GM23338 (cell line): ENCODE data around the gene RUNX1. TPM values are rescaled to one million over a fixed set of nuclear protein-coding genes. Genes with fewer than 3 reads are reported as not detected.

Experiments
- CREB1 ChIP-seq: fragments of 250-450 bp; sonication (Bioruptor Pico); IDR thresholded peaks from 2 replicates; pipeline ENCODE4 v1.5.0; 2020; ENCODE audit warnings: low read depth, mild to moderate bottlenecking, moderate library complexity
- EZH2phosphoT487 ChIP-seq: fragments of 200-600 bp; sonication (generic); IDR thresholded peaks from one replicate; pipeline ENCODE4 v1.8.1; 2018; ENCODE audit warnings: antibody characterized with exemption; ENCODE audit not compliant: unreplicated experiment
- JUNB ChIP-seq: IDR thresholded peaks from one replicate; pipeline ENCODE4 v1.6.1; 2016; ENCODE audit warnings: antibody characterized with exemption; ENCODE audit not compliant: unreplicated experiment
- NANOG ChIP-seq: IDR thresholded peaks from 2 replicates; pipeline ENCODE4 v1.6.1; 2016; ENCODE audit warnings: antibody characterized with exemption, borderline replicate concordance
- POLR2AphosphoS5 ChIP-seq: IDR thresholded peaks from 2 replicates; pipeline ENCODE4 v1.6.1; 2016; ENCODE audit warnings: antibody characterized with exemption, low read depth
- ZNF114 ChIP-seq: fragments of 250-450 bp; sonication (Bioruptor Pico); IDR thresholded peaks from 2 replicates; pipeline ENCODE4 v1.5.0; 2020; ENCODE audit warnings: mild to moderate bottlenecking, moderate library complexity
- polyA plus RNA-seq: library from polyadenylated mRNA; unstranded; fragments of >200 nt; fragmentation: Nextera tagmentation; extraction: Ambion mirVana; gene quantifications from 2 replicates; pipeline ENCODE4 v1.2.1, GENCODE V29; 2016
- total RNA-seq: library from RNA; depleted of rRNA; stranded (reverse); fragments of >200 nt; shearing (Covaris generic); gene quantifications from 2 replicates; pipeline ENCODE4 v1.2.3, GENCODE V29; 2014
- TF ChIP-seq, protein P1 (sequence below): fragments of 250-450 bp; sonication (Bioruptor Pico); IDR thresholded peaks from 2 replicates; pipeline ENCODE4 v1.5.0; 2020; ENCODE audit warnings: mild to moderate bottlenecking, moderate library complexity
- TF ChIP-seq, protein P2 (sequence below): IDR thresholded peaks from one replicate; pipeline ENCODE4 v1.6.1; 2018; ENCODE audit warnings: antibody characterized with exemption; ENCODE audit not compliant: unreplicated experiment

The RUNX1 gene
- total and polyA plus RNA-seq, 2 experiments from 2014 or later = 0.29 to 1.1 TPM

DNA sequence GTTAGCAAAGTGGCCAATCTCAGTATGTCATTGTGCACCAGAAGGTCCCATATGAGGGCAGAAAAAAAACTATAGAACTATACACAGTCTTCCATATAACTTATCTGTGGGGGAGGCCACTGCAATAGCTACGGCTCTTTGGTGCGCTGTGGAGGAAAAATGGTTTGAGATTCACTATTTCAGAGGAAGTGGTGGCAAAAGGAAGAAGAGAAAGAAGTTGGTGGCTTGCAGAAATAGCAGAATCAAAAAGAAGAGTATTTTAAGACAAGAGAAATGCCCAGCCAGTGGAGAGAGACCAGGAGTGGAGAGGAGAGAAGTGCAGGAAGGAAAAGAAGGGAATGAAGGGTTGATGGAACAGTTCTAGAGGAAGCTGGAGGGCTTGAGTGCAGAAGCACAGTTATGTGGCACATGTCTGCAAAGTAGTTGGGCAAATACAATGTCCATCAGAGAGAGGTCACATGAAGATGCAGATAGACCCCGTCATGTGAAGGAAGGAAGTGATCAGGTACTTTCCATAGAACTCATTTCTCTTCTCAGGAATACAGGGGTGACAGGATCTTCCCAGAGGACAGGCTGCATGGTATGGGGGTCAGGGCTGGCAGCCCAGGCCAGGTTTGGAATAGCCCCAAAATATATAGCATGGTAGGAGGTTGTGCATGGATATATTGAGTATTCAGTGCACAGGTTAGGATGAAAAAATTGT is 64.6 kb downstream of the RUNX1 start (continued):
- TF ChIP-seq, protein P1, sequence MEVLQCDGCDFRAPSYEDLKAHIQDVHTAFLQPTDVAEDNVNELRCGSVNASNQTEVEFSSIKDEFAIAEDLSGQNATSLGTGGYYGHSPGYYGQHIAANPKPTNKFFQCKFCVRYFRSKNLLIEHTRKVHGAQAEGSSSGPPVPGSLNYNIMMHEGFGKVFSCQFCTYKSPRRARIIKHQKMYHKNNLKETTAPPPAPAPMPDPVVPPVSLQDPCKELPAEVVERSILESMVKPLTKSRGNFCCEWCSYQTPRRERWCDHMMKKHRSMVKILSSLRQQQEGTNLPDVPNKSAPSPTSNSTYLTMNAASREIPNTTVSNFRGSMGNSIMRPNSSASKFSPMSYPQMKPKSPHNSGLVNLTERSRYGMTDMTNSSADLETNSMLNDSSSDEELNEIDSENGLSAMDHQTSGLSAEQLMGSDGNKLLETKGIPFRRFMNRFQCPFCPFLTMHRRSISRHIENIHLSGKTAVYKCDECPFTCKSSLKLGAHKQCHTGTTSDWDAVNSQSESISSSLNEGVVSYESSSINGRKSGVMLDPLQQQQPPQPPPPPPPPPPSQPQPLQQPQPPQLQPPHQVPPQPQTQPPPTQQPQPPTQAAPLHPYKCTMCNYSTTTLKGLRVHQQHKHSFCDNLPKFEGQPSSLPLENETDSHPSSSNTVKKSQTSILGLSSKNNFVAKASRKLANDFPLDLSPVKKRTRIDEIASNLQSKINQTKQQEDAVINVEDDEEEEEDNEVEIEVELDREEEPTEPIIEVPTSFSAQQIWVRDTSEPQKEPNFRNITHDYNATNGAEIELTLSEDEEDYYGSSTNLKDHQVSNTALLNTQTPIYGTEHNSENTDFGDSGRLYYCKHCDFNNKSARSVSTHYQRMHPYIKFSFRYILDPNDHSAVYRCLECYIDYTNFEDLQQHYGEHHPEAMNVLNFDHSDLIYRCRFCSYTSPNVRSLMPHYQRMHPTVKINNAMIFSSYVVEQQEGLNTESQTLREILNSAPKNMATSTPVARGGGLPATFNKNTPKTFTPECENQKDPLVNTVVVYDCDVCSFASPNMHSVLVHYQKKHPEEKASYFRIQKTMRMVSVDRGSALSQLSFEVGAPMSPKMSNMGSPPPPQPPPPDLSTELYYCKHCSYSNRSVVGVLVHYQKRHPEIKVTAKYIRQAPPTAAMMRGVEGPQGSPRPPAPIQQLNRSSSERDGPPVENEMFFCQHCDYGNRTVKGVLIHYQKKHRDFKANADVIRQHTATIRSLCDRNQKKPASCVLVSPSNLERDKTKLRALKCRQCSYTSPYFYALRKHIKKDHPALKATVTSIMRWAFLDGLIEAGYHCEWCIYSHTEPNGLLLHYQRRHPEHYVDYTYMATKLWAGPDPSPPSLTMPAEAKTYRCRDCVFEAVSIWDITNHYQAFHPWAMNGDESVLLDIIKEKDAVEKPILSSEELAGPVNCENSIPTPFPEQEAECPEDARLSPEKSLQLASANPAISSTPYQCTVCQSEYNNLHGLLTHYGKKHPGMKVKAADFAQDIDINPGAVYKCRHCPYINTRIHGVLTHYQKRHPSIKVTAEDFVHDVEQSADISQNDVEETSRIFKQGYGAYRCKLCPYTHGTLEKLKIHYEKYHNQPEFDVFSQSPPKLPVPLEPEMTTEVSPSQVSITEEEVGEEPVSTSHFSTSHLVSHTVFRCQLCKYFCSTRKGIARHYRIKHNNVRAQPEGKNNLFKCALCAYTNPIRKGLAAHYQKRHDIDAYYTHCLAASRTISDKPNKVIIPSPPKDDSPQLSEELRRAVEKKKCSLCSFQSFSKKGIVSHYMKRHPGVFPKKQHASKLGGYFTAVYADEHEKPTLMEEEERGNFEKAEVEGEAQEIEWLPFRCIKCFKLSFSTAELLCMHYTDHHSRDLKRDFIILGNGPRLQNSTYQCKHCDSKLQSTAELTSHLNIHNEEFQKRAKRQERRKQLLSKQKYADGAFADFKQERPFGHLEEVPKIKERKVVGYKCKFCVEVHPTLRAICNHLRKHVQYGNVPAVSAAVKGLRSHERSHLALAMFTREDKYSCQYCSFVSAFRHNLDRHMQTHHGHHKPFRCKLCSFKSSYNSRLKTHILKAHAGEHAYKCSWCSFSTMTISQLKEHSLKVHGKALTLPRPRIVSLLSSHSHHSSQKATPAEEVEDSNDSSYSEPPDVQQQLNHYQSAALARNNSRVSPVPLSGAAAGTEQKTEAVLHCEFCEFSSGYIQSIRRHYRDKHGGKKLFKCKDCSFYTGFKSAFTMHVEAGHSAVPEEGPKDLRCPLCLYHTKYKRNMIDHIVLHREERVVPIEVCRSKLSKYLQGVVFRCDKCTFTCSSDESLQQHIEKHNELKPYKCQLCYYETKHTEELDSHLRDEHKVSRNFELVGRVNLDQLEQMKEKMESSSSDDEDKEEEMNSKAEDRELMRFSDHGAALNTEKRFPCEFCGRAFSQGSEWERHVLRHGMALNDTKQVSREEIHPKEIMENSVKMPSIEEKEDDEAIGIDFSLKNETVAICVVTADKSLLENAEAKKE = no peak
- no peak for TF ChIP-seq ZNF114 (CRISPR knock-in tag)
- TF ChIP-seq, protein P2, sequence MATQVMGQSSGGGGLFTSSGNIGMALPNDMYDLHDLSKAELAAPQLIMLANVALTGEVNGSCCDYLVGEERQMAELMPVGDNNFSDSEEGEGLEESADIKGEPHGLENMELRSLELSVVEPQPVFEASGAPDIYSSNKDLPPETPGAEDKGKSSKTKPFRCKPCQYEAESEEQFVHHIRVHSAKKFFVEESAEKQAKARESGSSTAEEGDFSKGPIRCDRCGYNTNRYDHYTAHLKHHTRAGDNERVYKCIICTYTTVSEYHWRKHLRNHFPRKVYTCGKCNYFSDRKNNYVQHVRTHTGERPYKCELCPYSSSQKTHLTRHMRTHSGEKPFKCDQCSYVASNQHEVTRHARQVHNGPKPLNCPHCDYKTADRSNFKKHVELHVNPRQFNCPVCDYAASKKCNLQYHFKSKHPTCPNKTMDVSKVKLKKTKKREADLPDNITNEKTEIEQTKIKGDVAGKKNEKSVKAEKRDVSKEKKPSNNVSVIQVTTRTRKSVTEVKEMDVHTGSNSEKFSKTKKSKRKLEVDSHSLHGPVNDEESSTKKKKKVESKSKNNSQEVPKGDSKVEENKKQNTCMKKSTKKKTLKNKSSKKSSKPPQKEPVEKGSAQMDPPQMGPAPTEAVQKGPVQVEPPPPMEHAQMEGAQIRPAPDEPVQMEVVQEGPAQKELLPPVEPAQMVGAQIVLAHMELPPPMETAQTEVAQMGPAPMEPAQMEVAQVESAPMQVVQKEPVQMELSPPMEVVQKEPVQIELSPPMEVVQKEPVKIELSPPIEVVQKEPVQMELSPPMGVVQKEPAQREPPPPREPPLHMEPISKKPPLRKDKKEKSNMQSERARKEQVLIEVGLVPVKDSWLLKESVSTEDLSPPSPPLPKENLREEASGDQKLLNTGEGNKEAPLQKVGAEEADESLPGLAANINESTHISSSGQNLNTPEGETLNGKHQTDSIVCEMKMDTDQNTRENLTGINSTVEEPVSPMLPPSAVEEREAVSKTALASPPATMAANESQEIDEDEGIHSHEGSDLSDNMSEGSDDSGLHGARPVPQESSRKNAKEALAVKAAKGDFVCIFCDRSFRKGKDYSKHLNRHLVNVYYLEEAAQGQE = no peak
- TF ChIP-seq EZH2phosphoT487 = no peak
- no peak for TF ChIP-seq JUNB
- TF ChIP-seq NANOG = no peak
- TF ChIP-seq POLR2AphosphoS5 = no peak
- TF ChIP-seq CREB1 = no peak
